H9 (cell line): ENCODE data around the gene TMEM132C. TPM values are rescaled to one million over a fixed set of nuclear protein-coding genes. Genes with fewer than 3 reads are reported as not detected.
"Not testable (repeated sequence)": the region's sequence is repeated elsewhere in the genome, so short reads cannot be mapped to it uniquely, and the experiment has no call there.

Source experiments
- DNase-seq: peaks from one replicate; pipeline ENCODE4 v3.0.0-alpha.2; 2017
- H2AFZ ChIP-seq: one replicate; pipeline ENCODE4 v1.6.1; 2013; ENCODE audit warnings: mild to moderate bottlenecking, low read length, control low read depth, moderate library complexity
- H2AK5ac ChIP-seq: 2 replicates; pipeline ENCODE4 v1.6.1; 2013; ENCODE audit warnings: low read length, control low read depth, mixed read lengths; ENCODE audit not compliant: insufficient read length
- H2BK120ac ChIP-seq: one replicate; pipeline ENCODE4 v1.6.1; 2013; ENCODE audit warnings: low read depth, mild to moderate bottlenecking, low read length, control low read depth, inconsistent platforms; ENCODE audit not compliant: poor library complexity, severe bottlenecking
- H2BK12ac ChIP-seq: 2 replicates; pipeline ENCODE4 v1.6.1; 2013; ENCODE audit warnings: low read length, control low read depth, mixed read lengths, low read depth; ENCODE audit not compliant: insufficient read length
- H2BK15ac ChIP-seq: 2 replicates; pipeline ENCODE4 v1.6.1; 2013; ENCODE audit warnings: low read depth, low read length, control low read depth
- H2BK20ac ChIP-seq: one replicate; pipeline ENCODE4 v1.6.1; 2013; ENCODE audit warnings: low read depth, mild to moderate bottlenecking, low read length, control low read depth, inconsistent platforms; ENCODE audit not compliant: poor library complexity, severe bottlenecking
- H2BK5ac ChIP-seq: 2 replicates; pipeline ENCODE4 v1.6.1; 2013; ENCODE audit warnings: low read length, control low read depth, mixed read lengths; ENCODE audit not compliant: insufficient read length
- H3K14ac ChIP-seq: 2 replicates; pipeline ENCODE4 v1.6.1; 2013; ENCODE audit warnings: low read length, control low read depth; ENCODE audit not compliant: insufficient read depth
- H3K18ac ChIP-seq: 2 replicates; pipeline ENCODE4 v1.6.1; 2013; ENCODE audit warnings: low read depth, mild to moderate bottlenecking, mixed read lengths, low read length, control low read depth; ENCODE audit not compliant: insufficient read length
- H3K23ac ChIP-seq: 2 replicates; pipeline ENCODE4 v1.6.1; 2013; ENCODE audit warnings: low read length, control low read depth, mixed read lengths, low read depth; ENCODE audit not compliant: insufficient read length
- H3K23me2 ChIP-seq: 2 replicates; pipeline ENCODE4 v1.6.1; 2013; ENCODE audit warnings: low read depth, mild to moderate bottlenecking, mixed read lengths, low read length, control low read depth; ENCODE audit not compliant: insufficient read length, poor library complexity, severe bottlenecking
- H3K27ac ChIP-seq: 2 replicates; pipeline ENCODE4 v1.5.1; 2013; ENCODE audit warnings: low read length, control low read depth, mixed read lengths, low read depth; ENCODE audit not compliant: insufficient read length
- H3K27me3 ChIP-seq: 2 replicates; pipeline ENCODE4 v1.6.1; 2013; ENCODE audit warnings: low read length, control low read depth, inconsistent platforms; ENCODE audit not compliant: insufficient read depth
- H3K4ac ChIP-seq: 2 replicates; pipeline ENCODE4 v1.6.1; 2013; ENCODE audit warnings: low read depth, mild to moderate bottlenecking, control low read depth, inconsistent platforms, low read length, moderate library complexity
- H3K4me1 ChIP-seq: 2 replicates; pipeline ENCODE4 v1.6.1; 2013; ENCODE audit warnings: low read length, control low read depth, inconsistent platforms; ENCODE audit not compliant: insufficient read depth
- H3K4me2 ChIP-seq: 2 replicates; pipeline ENCODE4 v1.6.1; 2013; ENCODE audit warnings: low read length, control low read depth, mixed read lengths; ENCODE audit not compliant: insufficient read length, insufficient read depth
- H3K56ac ChIP-seq: 2 replicates; pipeline ENCODE4 v1.6.1; 2013; ENCODE audit warnings: low read depth, mild to moderate bottlenecking, mixed read lengths, low read length, control low read depth; ENCODE audit not compliant: insufficient read length
- H3K79me1 ChIP-seq: 2 replicates; pipeline ENCODE4 v1.6.1; 2013; ENCODE audit warnings: low read depth, mild to moderate bottlenecking, moderate library complexity, low read length, control low read depth, inconsistent platforms; ENCODE audit not compliant: insufficient read depth, poor library complexity, severe bottlenecking
- H3K79me2 ChIP-seq: 2 replicates; pipeline ENCODE4 v1.6.1; 2013; ENCODE audit warnings: low read length, control low read depth, inconsistent platforms; ENCODE audit not compliant: insufficient read depth
- H3K9ac ChIP-seq: 2 replicates; pipeline ENCODE4 v1.6.1; 2013; ENCODE audit warnings: low read length, control low read depth, mixed read lengths; ENCODE audit not compliant: insufficient read length; ENCODE audit errors: extremely low read depth
- H3K9me3 ChIP-seq: one replicate; pipeline ENCODE4 v1.6.1; 2013; ENCODE audit warnings: low read depth, low read length, inconsistent platforms; ENCODE audit not compliant: control insufficient read depth
- H3T11ph ChIP-seq: one replicate; pipeline ENCODE4 v1.6.1; 2013; ENCODE audit warnings: mild to moderate bottlenecking, low read length, control low read depth, inconsistent platforms
- H4K20me1 ChIP-seq: one replicate; pipeline ENCODE4 v1.6.1; 2013; ENCODE audit not compliant: control insufficient read depth, insufficient read length, insufficient read depth
- H4K5ac ChIP-seq: 2 replicates; pipeline ENCODE4 v1.6.1; 2013; ENCODE audit warnings: low read depth, mild to moderate bottlenecking, mixed read lengths, low read length, control low read depth; ENCODE audit not compliant: insufficient read length
- H4K8ac ChIP-seq: replicated peaks from 2 replicates; pipeline ENCODE4 v1.6.1; 2013; ENCODE audit warnings: low read length, control low read depth, mixed read lengths, low read depth; ENCODE audit not compliant: insufficient read length
- H4K91ac ChIP-seq: 2 replicates; pipeline ENCODE4 v1.6.1; 2013; ENCODE audit warnings: low read depth, mild to moderate bottlenecking, moderate library complexity, mixed read lengths, low read length, control low read depth; ENCODE audit not compliant: insufficient read length
- H3K27ac Mint-ChIP-seq, 3 experiments: 2 replicates in 2 of 3; 3 replicates in 1 of 3; pipeline ENCODE4 v1.8.0; 2020 to 2021; ENCODE audit warnings: mixed read lengths in 3 of 3, mild to moderate bottlenecking in 1 of 3, moderate library complexity in 1 of 3
- H3K27me3 Mint-ChIP-seq: 2 replicates; pipeline ENCODE4 v1.8.0; 2021; ENCODE audit warnings: low read depth, mild to moderate bottlenecking, moderate library complexity, mixed read lengths
- H3K36me3 Mint-ChIP-seq, 3 experiments: 2 replicates in 2 of 3; 3 replicates in 1 of 3; pipeline ENCODE4 v1.8.0; 2020 to 2021; ENCODE audit warnings: low read depth in 3 of 3, mixed read lengths in 3 of 3; ENCODE audit not compliant: insufficient read depth in 1 of 3
- H3K4me1 Mint-ChIP-seq, 2 experiments: 2 replicates each; pipeline ENCODE4 v1.8.0; 2020; ENCODE audit warnings: mixed read lengths in 2 of 2
- H3K4me3 Mint-ChIP-seq, 2 experiments: 2 replicates in 1 of 2; 3 replicates in 1 of 2; pipeline ENCODE4 v1.8.0; 2020 to 2021; ENCODE audit warnings: mild to moderate bottlenecking in 2 of 2, mixed read lengths in 2 of 2, moderate library complexity in 1 of 2
- H3K9me3 Mint-ChIP-seq, 2 experiments: 2 replicates in 1 of 2; 3 replicates in 1 of 2; pipeline ENCODE4 v1.8.0; 2020; ENCODE audit warnings: mild to moderate bottlenecking in 2 of 2, mixed read lengths in 2 of 2, moderate library complexity in 1 of 2
- WGBS: extraction: QIAGEN DNeasy Blood & Tissue Kit; methylation state at CpG from one replicate; pipeline ENCODE4 v1.1.7; 2013; ENCODE audit warnings: missing lambda C conversion rate, low lambda C conversion rate, mixed read lengths; ENCODE audit not compliant: insufficient read length; ENCODE audit errors: extremely low coverage; 5-methylcytosine and 5-hydroxymethylcytosine counted together
- total RNA-seq: library from RNA; stranded (reverse); gene quantifications from 2 replicates; pipeline ENCODE4 v1.2.1, GENCODE V29; 2021
- TF ChIP-seq, protein P1 (sequence below): fragments of 200-600 bp; sonication (generic); conservative IDR thresholded peaks from 3 replicates; pipeline ENCODE4 v1.8.0; 2021; ENCODE audit warnings: antibody characterized with exemption, mild to moderate bottlenecking

Gene TMEM132C
- total RNA-seq, 1 experiment from 2014 or later, result 0.22 TPM

DNA sequence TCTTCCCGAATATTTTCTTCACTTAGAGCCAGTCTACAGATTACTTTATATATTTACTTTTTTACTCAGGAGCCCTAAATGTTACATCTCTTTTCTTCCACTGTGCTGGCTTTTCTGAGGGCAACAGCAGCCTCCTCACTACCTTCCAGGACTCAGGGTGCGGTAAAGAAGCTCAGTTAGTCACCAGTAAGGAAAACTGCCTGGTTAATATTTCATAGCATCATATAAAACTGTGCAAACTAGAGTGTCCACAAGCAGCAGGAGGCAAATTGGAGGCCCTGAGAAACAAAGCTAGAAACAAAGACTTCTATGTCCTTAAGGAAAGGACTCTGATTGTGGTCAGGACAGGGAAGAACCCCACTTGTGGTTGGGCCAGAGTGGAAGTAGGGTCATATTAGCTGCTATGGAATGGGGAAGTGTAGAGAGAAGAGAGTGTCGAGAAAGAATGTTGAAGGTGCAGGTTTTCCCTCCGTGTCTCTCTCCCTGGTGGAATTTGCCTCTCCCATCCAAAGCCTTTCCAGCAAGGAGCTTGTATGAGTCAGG, 336.7 kb downstream of the TMEM132C start:
- H3K9ac ChIP-seq, result no peak overlapping the region
- no peak overlapping the region for H2BK15ac ChIP-seq
- H3K56ac ChIP-seq, result no peak overlapping the region
- H3K27ac Mint-ChIP-seq, result no peak overlapping the region
- no peak overlapping the region for H4K5ac ChIP-seq
- H3K9me3 ChIP-seq, result no peaks in the 10 kb centered on the region
- DNase-seq, result no peak
- peaks cover 32% of the 10 kb centered on the region for H3K27me3 Mint-ChIP-seq
- no peak overlapping the region for H2AK5ac ChIP-seq
- H3K23ac ChIP-seq, result no peak overlapping the region
- peaks cover 3 to 13% of the 10 kb centered on the region in 2 experiments for H3K4me1 Mint-ChIP-seq
- no peak overlapping the region for H3K14ac ChIP-seq
- no peak overlapping the region for H4K91ac ChIP-seq
- H2BK120ac ChIP-seq, result no peak overlapping the region
- no peak overlapping the region for H3K4me2 ChIP-seq
- no peak overlapping the region for H2BK12ac ChIP-seq
- no peak overlapping the region for H3K27ac ChIP-seq
- TF ChIP-seq, protein P1, sequence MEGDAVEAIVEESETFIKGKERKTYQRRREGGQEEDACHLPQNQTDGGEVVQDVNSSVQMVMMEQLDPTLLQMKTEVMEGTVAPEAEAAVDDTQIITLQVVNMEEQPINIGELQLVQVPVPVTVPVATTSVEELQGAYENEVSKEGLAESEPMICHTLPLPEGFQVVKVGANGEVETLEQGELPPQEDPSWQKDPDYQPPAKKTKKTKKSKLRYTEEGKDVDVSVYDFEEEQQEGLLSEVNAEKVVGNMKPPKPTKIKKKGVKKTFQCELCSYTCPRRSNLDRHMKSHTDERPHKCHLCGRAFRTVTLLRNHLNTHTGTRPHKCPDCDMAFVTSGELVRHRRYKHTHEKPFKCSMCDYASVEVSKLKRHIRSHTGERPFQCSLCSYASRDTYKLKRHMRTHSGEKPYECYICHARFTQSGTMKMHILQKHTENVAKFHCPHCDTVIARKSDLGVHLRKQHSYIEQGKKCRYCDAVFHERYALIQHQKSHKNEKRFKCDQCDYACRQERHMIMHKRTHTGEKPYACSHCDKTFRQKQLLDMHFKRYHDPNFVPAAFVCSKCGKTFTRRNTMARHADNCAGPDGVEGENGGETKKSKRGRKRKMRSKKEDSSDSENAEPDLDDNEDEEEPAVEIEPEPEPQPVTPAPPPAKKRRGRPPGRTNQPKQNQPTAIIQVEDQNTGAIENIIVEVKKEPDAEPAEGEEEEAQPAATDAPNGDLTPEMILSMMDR, result no peak
- no peaks in the 10 kb centered on the region for H3K36me3 Mint-ChIP-seq
- H3K23me2 ChIP-seq, result no peaks in the 10 kb centered on the region
- WGBS, result no CpG with 5 or more reads among the region's 4 CpGs
- no peaks in the 10 kb centered on the region for H3K4me1 ChIP-seq
- H3K4ac ChIP-seq, result no peak overlapping the region
- no peaks in the 10 kb centered on the region for H3K9me3 Mint-ChIP-seq
- H4K20me1 ChIP-seq, result no peaks in the 10 kb centered on the region
- no peak overlapping the region for H2BK20ac ChIP-seq
- H2BK5ac ChIP-seq, result no peak overlapping the region
- no peak overlapping the region for H3K18ac ChIP-seq
- no peak overlapping the region for H3T11ph ChIP-seq
- H3K79me1 ChIP-seq, result no peaks in the 10 kb centered on the region
- H3K4me3 Mint-ChIP-seq, result no peak overlapping the region
- H3K27me3 ChIP-seq, result no peaks in the 10 kb centered on the region
- H2AFZ ChIP-seq, result no peak overlapping the region
- no peak overlapping the region for H4K8ac ChIP-seq
- no peaks in the 10 kb centered on the region for H3K79me2 ChIP-seq

DNA sequence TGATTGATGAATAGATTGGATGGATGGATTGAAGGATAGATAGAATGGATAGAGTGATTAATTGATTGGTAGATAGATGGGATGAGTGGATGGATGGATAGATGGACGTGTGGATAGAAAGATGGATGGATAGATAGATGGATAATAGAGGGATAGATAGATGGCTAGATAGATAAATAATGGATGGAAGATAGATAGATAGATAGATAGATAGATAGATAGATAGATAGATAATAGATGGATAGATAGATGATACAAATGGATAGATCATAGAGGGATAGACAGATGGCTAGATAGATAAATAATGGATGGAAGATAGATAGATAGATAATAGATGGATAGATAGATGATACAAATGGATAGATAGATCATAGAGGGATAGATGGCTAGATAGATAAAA, 337.2 kb downstream of the TMEM132C start:
- not testable (repeated sequence) for H4K91ac ChIP-seq, H3K23ac ChIP-seq, H2BK120ac ChIP-seq, H3K79me2 ChIP-seq, H3K36me3 Mint-ChIP-seq, H3K9ac ChIP-seq, H2BK15ac ChIP-seq, H2AK5ac ChIP-seq, H3K27ac Mint-ChIP-seq, H3K9me3 ChIP-seq, H3K56ac ChIP-seq, H3K4me1 ChIP-seq, H3K79me1 ChIP-seq, H4K5ac ChIP-seq, H3K27me3 ChIP-seq, H3K14ac ChIP-seq, H2BK20ac ChIP-seq, H3K9me3 Mint-ChIP-seq, H3K27ac ChIP-seq, H4K20me1 ChIP-seq, H3K4me3 Mint-ChIP-seq, H3K4ac ChIP-seq, H3K23me2 ChIP-seq, H3T11ph ChIP-seq, H2BK12ac ChIP-seq, H3K18ac ChIP-seq, H4K8ac ChIP-seq, H2AFZ ChIP-seq, H2BK5ac ChIP-seq, H3K4me2 ChIP-seq, DNase-seq
- Mint-ChIP-seq H3K4me1 (peaks cover 3 to 13% of the 10 kb centered on the region in 2 experiments), H3K27me3 (peaks cover 28% of the 10 kb centered on the region)
- WGBS, result 100% methylated on average over 1 of the region's 1 CpG
